Measurements from ENCODE around the gene MXRA8. TPM values are rescaled to one million over a fixed set of nuclear protein-coding genes. Genes with fewer than 3 reads are reported as not detected.

MXRA8 gene
- polyA plus RNA-seq, 2 of the 4 experiments (the other 2 are of a cell fraction), result 0.12 to 0.22 TPM

DNA sequence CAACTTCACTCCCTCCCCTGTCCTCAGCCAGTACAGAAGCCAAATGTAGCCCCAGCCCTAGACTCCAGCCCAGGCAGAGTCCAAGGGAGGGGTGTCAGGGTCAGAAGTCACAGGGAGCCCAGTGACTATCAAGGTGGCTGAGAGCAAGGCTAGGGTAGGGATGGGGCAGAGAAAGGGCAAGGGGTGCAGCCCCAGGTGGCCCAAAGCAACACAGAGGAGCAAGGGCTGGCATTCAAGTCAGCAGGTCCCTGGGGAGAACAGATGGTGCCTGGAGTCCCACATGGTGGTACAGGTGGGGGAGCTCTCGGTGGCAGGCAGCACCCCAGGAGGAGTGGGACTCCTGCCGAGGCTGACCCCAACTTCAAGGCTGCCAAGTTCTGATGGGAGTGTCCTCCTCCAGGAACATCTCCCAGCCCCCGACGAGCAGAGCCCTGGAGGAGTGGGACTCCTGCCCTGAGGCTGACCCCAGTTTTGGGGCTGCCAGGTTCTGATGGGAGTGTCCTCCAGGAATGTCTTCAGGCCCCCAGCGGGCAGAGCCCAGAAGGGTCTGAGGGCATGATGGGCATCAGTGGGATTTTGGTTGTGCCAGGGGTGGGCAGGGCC, 5.5 kb downstream of the MXRA8 start:
- Histone ChIP-seq H3K27ac (peak overlapping the region in 1 of 2 experiments; percentile 68; a peak in 2 of 6 replicates), H3K4me3 (no peak overlapping the region), H3K4me2 (peak overlapping the region; percentile 33; the same call in 1 of the 3 replicates), H3K9me3 (no peaks in the 10 kb centered on the region), H3K4me1 (peaks cover 34% of the 10 kb centered on the region)
- FAIRE-seq (no peak), ATAC-seq (no peak), DNase-seq (ENCODE audit: low read depth in 1 of 2, low spot score in 1 of 2) (no peak)
- TF ChIP-seq, protein P1, sequence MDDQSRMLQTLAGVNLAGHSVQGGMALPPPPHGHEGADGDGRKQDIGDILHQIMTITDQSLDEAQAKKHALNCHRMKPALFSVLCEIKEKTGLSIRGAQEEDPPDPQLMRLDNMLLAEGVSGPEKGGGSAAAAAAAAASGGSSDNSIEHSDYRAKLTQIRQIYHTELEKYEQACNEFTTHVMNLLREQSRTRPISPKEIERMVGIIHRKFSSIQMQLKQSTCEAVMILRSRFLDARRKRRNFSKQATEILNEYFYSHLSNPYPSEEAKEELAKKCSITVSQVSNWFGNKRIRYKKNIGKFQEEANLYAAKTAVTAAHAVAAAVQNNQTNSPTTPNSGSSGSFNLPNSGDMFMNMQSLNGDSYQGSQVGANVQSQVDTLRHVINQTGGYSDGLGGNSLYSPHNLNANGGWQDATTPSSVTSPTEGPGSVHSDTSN (IDR thresholded peaks at IDR 0.05), result 0 out of 2 replicates have a peak, but pooled peaks have one; percentile 6
- TF ChIP-seq POLR2A (IDR thresholded peaks at IDR 0.05; ENCODE audit: low read length), result 0 out of 2 replicates have a peak, but pooled peaks have one; percentile 3
- TF ChIP-seq, protein P2, sequence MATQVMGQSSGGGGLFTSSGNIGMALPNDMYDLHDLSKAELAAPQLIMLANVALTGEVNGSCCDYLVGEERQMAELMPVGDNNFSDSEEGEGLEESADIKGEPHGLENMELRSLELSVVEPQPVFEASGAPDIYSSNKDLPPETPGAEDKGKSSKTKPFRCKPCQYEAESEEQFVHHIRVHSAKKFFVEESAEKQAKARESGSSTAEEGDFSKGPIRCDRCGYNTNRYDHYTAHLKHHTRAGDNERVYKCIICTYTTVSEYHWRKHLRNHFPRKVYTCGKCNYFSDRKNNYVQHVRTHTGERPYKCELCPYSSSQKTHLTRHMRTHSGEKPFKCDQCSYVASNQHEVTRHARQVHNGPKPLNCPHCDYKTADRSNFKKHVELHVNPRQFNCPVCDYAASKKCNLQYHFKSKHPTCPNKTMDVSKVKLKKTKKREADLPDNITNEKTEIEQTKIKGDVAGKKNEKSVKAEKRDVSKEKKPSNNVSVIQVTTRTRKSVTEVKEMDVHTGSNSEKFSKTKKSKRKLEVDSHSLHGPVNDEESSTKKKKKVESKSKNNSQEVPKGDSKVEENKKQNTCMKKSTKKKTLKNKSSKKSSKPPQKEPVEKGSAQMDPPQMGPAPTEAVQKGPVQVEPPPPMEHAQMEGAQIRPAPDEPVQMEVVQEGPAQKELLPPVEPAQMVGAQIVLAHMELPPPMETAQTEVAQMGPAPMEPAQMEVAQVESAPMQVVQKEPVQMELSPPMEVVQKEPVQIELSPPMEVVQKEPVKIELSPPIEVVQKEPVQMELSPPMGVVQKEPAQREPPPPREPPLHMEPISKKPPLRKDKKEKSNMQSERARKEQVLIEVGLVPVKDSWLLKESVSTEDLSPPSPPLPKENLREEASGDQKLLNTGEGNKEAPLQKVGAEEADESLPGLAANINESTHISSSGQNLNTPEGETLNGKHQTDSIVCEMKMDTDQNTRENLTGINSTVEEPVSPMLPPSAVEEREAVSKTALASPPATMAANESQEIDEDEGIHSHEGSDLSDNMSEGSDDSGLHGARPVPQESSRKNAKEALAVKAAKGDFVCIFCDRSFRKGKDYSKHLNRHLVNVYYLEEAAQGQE (IDR thresholded peaks at IDR 0.05), result no peak
- POLR2A ChIA-PET, result interaction anchor here (0.6 kb wide), 1 partner anchor 18 kb away, joined by 3 read pairs; no protein-coding TSS in a partner anchor
- CTCF ChIA-PET, result interaction anchor here (0.8 to 3.8 kb wide), 5 partner anchors 9 to 48 kb away, joined by 3 to 35 read pairs (median 3); no protein-coding TSS in a partner anchor
- 100% methylated on average over 1 of the region's 5 CpGs for WGBS (ENCODE audit: missing lambda C conversion rate)

DNA sequence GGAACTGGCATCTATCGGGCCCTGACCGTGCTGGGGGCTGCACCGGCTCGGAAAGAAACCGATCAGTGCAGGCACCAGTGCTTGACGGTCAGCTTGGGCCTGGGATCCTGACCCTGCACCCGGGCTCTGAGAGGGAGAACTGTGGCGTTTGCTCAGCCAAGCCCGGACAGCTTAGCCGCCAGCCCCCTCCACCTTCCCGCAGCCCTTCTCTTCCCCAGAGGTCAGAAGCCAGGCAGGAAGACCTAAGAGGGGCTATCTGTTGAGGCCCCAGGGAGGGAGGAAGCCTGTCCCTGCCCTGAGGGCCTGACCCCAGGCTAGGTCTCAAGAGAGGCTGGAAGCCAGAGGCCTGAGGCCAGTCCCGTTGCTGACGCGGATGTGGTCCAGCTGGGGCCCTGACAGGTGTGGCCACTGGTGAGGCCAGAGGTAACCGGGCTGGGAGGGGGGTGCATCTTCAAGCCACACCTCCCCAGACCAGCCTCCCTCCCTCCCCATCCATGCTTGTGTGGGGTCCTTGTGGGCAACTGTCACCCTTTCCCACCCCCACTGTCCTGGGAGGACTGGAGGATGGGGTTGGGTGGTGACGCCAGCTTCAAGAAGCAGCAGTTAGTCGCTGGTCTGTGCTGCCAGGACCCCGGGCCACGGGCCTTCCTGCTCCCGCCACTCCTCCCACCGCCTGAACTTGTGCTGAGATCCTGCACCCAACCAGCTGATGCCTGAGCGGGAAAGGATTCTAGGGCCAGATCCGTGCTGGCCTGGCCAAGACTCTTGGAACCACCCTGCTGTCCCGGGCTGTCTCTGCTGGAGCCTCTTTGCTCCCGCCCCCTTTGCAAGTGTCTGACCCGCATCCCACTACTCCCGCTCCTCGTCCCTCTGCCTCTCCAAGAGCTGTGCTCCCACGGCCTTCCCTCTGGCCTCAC, 6.6 kb downstream of the MXRA8 start:
- Histone ChIP-seq H3K4me1 (peaks cover 41% of the 10 kb centered on the region), H3K4me2 (peak overlapping the region; percentile 34; the same call in 2 of the 3 replicates), H3K27ac (peak overlapping the region in 1 of 2 experiments; percentile 48; a peak in 2 of 6 replicates), H3K9me3 (no peaks in the 10 kb centered on the region), H3K4me3 (no peak overlapping the region)
- no peak for ATAC-seq
- FAIRE-seq, result no peak
- WGBS (ENCODE audit: missing lambda C conversion rate), result 79% methylated on average over 19 of the region's 29 CpGs
- ChIA-PET CTCF (interaction anchor here (0.5 to 3.8 kb wide), 5 partner anchors 8 to 78 kb away, joined by 3 to 35 read pairs (median 3); partner anchors contain the start of gene UBE2J2), POLR2A (no interaction called here)
- DNase-seq (ENCODE audit: low read depth in 1 of 2, low spot score in 1 of 2), result no peak
- TF ChIP-seq RAD21 (conservative IDR thresholded peaks at IDR 0.05 in 1 of 2, IDR thresholded peaks at IDR 0.05 in 1 of 2), result no peak
- no peak for TF ChIP-seq ZSCAN20 (CRISPR knock-in tag; IDR thresholded peaks at IDR 0.05)
- TF ChIP-seq, protein P3, sequence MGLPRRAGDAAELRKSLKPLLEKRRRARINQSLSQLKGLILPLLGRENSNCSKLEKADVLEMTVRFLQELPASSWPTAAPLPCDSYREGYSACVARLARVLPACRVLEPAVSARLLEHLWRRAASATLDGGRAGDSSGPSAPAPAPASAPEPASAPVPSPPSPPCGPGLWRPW (IDR thresholded peaks at IDR 0.05), result no peak
- TF ChIP-seq CBX2 (IDR thresholded peaks at IDR 0.05; ENCODE audit: borderline replicate concordance, low read depth), result no peak
- TF ChIP-seq HOXB13 (CRISPR knock-in tag; IDR thresholded peaks at IDR 0.05; ENCODE audit: low read depth), result no peak
- TF ChIP-seq ZC3H11A (IDR thresholded peaks at IDR 0.05), result no peak
- no peak for TF ChIP-seq MAFK (IDR thresholded peaks at IDR 0.05; ENCODE audit: partially characterized antibody)
- no peak for TF ChIP-seq NR3C1 (IDR thresholded peaks at IDR 0.05)
- no peak for TF ChIP-seq TP53 (CRISPR knock-in tag; IDR thresholded peaks at IDR 0.05)

DNA sequence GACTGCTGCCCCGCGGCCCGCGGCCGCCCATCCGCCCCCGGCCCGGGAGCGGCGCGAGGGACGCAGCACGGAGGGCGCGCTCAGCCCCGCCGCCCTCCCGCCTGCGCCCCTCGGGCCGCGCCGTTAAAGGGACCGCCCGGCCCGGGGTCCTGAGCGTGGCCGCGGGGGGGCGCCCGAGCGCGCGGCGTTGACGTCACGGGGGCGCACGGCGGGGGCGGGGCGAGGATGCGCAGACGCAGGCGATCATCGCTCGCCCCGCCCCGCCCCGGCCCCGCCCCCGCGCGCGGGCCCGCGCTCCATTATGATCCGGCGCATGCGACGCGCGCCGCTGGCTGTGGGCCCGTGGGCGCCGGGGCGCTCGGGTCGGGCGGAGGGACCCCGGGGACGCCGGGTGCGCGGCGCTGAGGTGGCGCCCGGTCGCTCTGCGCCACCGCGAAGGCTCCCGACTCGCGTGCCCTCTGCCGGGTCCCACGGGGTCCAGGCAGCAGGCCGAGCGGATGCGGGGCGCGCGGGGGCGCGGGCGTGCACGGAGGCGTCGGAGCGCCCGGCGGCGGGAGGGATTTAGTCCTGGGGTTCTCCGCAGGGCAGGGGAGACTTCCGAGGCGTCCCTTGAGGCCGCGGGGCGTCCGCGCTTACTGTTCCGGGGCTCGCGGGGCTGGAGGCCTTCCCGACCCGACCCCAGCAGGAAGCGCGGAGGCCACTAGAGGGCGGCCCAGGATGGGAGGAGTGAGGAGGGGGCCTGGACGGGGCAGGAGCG, 8.9 kb downstream of the MXRA8 start, which contains the start of gene DVL1:
DVL1 (minus strand) TSS at position 163 of the 757 bp plus-strand sequence. CDS start 353 bp downstream, outside the sequence.
- POLR2A ChIA-PET, result no interaction called here
- WGBS (ENCODE audit: missing lambda C conversion rate), result no CpG with 5 or more reads among the region's 122 CpGs
- Histone ChIP-seq H3K9me3 (no peaks in the 10 kb centered on the region), H3K4me1 (peaks cover 50% of the 10 kb centered on the region), H3K27ac (peak within 1 kb of the TSS; percentile 99 to 100), H3K4me2 (peak within 1 kb of the TSS; percentile 97), H3K4me3 (peak within 1 kb of the TSS; percentile 87)
- DNase-seq (ENCODE audit: low read depth in 1 of 2, low spot score in 1 of 2) (peak in 1 of 2 experiments; percentile 47), FAIRE-seq (no peak), ATAC-seq (0 out of 6 replicates have a peak, but pooled peaks of 1 of the 2 experiments have one; percentile 11)
- CTCF ChIA-PET, result interaction anchor here (1.5 to 7.2 kb wide), 4 partner anchors 18 to 91 kb away, joined by 3 to 73 read pairs (median 8); partner anchors contain the start of genes AURKAIP1 and TAS1R3
- TF ChIP-seq, protein P4, sequence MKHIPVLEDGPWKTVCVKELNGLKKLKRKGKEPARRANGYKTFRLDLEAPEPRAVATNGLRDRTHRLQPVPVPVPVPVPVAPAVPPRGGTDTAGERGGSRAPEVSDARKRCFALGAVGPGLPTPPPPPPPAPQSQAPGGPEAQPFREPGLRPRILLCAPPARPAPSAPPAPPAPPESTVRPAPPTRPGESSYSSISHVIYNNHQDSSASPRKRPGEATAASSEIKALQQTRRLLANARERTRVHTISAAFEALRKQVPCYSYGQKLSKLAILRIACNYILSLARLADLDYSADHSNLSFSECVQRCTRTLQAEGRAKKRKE (CRISPR knock-in tag; IDR thresholded peaks at IDR 0.05; ENCODE audit: low read depth), result no peak
- TF ChIP-seq, protein P5, sequence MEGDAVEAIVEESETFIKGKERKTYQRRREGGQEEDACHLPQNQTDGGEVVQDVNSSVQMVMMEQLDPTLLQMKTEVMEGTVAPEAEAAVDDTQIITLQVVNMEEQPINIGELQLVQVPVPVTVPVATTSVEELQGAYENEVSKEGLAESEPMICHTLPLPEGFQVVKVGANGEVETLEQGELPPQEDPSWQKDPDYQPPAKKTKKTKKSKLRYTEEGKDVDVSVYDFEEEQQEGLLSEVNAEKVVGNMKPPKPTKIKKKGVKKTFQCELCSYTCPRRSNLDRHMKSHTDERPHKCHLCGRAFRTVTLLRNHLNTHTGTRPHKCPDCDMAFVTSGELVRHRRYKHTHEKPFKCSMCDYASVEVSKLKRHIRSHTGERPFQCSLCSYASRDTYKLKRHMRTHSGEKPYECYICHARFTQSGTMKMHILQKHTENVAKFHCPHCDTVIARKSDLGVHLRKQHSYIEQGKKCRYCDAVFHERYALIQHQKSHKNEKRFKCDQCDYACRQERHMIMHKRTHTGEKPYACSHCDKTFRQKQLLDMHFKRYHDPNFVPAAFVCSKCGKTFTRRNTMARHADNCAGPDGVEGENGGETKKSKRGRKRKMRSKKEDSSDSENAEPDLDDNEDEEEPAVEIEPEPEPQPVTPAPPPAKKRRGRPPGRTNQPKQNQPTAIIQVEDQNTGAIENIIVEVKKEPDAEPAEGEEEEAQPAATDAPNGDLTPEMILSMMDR (IDR thresholded peaks at IDR 0.05), result peak; percentile 37
- TF ChIP-seq RAD21 (conservative IDR thresholded peaks at IDR 0.05 in 1 of 2, IDR thresholded peaks at IDR 0.05 in 1 of 2) (peak; percentile 32 to 34; a peak in 2 of 5 replicates), POLR2A (IDR thresholded peaks at IDR 0.05; ENCODE audit: low read length) (peak; percentile 38; the same call in 1 of the 2 replicates)
